ENCODE measurements around the gene CALB2.

Gene CALB2

GRCh38 chr16:71337631-71338030, 20.9 kb upstream of the CALB2 start:
- in situ Hi-C loops (cut with HindIII; ENCODE audit: low sequenced_read_pairs): no loop called here
- TF ChIP-seq, protein P1, sequence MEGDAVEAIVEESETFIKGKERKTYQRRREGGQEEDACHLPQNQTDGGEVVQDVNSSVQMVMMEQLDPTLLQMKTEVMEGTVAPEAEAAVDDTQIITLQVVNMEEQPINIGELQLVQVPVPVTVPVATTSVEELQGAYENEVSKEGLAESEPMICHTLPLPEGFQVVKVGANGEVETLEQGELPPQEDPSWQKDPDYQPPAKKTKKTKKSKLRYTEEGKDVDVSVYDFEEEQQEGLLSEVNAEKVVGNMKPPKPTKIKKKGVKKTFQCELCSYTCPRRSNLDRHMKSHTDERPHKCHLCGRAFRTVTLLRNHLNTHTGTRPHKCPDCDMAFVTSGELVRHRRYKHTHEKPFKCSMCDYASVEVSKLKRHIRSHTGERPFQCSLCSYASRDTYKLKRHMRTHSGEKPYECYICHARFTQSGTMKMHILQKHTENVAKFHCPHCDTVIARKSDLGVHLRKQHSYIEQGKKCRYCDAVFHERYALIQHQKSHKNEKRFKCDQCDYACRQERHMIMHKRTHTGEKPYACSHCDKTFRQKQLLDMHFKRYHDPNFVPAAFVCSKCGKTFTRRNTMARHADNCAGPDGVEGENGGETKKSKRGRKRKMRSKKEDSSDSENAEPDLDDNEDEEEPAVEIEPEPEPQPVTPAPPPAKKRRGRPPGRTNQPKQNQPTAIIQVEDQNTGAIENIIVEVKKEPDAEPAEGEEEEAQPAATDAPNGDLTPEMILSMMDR (IDR thresholded peaks at IDR 0.05; ENCODE audit: low read depth, low read length): no peak
- DNase-seq (ENCODE audit: low read depth, low spot score): no peak
- no peak overlapping the region for H3K4me3 ChIP-seq (ENCODE audit: low read depth, low read length)

DNA sequence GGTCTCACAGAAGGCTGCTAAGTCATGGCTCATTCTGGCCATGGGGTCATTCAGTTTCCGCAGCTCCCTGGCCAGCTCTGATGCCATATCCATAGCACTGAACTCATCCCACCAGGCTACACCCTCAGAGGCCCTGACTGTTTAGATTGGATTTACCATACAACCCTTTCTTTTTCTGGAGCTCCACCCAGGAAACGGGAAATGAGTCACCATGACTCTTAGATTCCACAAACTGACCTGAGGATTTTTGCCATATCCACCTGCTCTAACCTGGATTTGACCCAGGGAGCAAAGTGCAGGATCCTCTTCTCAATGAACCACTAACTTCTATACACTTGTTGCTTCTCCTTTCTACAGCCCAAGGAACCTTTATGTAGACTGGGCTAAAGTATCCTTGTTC, 20.3 kb upstream of the CALB2 start:
- in situ Hi-C loops (cut with HindIII; ENCODE audit: low sequenced_read_pairs): no loop called here
- TF ChIP-seq, protein P1 (IDR thresholded peaks at IDR 0.05; ENCODE audit: low read depth, low read length): no peak
- no peak overlapping the region for H3K4me3 ChIP-seq (ENCODE audit: low read depth, low read length)
- no peak for DNase-seq (ENCODE audit: low read depth, low spot score)

GRCh38 chr16:71338632-71339031, 19.9 kb upstream of the CALB2 start:
- TF ChIP-seq, protein P1 (IDR thresholded peaks at IDR 0.05; ENCODE audit: low read depth, low read length): no peak
- no peak overlapping the region for H3K4me3 ChIP-seq (ENCODE audit: low read depth, low read length)
- in situ Hi-C loops (cut with HindIII; ENCODE audit: low sequenced_read_pairs): no loop called here
- DNase-seq (ENCODE audit: low read depth, low spot score): no peak

GRCh38 chr16:71339236-71340171, 19.0 kb upstream of the CALB2 start:
- TF ChIP-seq, protein P1 (IDR thresholded peaks at IDR 0.05; ENCODE audit: low read depth, low read length): no peak
- no peak overlapping the region for H3K4me3 ChIP-seq (ENCODE audit: low read depth, low read length)
- DNase-seq (ENCODE audit: low read depth, low spot score): no peak
- in situ Hi-C loops (cut with HindIII; ENCODE audit: low sequenced_read_pairs): no loop called here

- in situ Hi-C loops (cut with HindIII; ENCODE audit: low sequenced_read_pairs): no loop called here
- no peak overlapping the region for H3K4me3 ChIP-seq (ENCODE audit: low read depth, low read length)
These were observed 18.1 kb upstream of the CALB2 start for GRCh38 chr16:71340406-71340805.

GRCh38 chr16:71341881-71342280, 16.6 kb upstream of the CALB2 start:
- in situ Hi-C loops (cut with HindIII; ENCODE audit: low sequenced_read_pairs): no loop called here
- DNase-seq (ENCODE audit: low read depth, low spot score): no peak
- no peak overlapping the region for H3K4me3 ChIP-seq (ENCODE audit: low read depth, low read length)
- TF ChIP-seq, protein P1 (IDR thresholded peaks at IDR 0.05; ENCODE audit: low read depth, low read length): no peak

More at GRCh38 chr16:71340406-71340805, 18.1 kb upstream of the CALB2 start:
- DNase-seq (ENCODE audit: low read depth, low spot score): no peak
- TF ChIP-seq, protein P1 (IDR thresholded peaks at IDR 0.05; ENCODE audit: low read depth, low read length): no peak
